CD1c-positive myeloid dendritic cell (primary cell): ENCODE measurements around the gene FGF18.
"Not testable (repeated sequence)": the region's sequence is repeated elsewhere in the genome, so short reads cannot be mapped to it uniquely, and the experiment has no call there.

Experiments used
- DNase-seq: peaks from one replicate; pipeline ENCODE4 v3.0.0-alpha.2; 2016; ENCODE audit errors: extremely low spot score

The FGF18 gene

GRCh38 chr5:171400169-171400568, 19.3 kb upstream of the FGF18 start:
- DNase-seq, result no peak

GRCh38 chr5:171401167-171401947, 18.1 kb upstream of the FGF18 start:
- no peak for DNase-seq

- not testable (repeated sequence) for DNase-seq
Observed at GRCh38 chr5:171402751-171403150, 16.7 kb upstream of the FGF18 start.

- no peak for DNase-seq
Observed at GRCh38 chr5:171405615-171406014, 13.8 kb upstream of the FGF18 start.

- no peak for DNase-seq
Observed at GRCh38 chr5:171407234-171407633, 12.2 kb upstream of the FGF18 start.

GRCh38 chr5:171409164-171410136, 10.0 kb upstream of the FGF18 start:
- DNase-seq, result no peak

- DNase-seq, result no peak
Observed at GRCh38 chr5:171410181-171410580, 9.3 kb upstream of the FGF18 start.

GRCh38 chr5:171412186-171412585, 7.3 kb upstream of the FGF18 start:
- DNase-seq, result no peak

- DNase-seq, result no peak
Observed at GRCh38 chr5:171413153-171413910, 6.1 kb upstream of the FGF18 start.

GRCh38 chr5:171413993-171414392, 5.5 kb upstream of the FGF18 start:
- not testable (repeated sequence) for DNase-seq

- DNase-seq, result no peak
Observed at GRCh38 chr5:171415115-171415730, 4.2 kb upstream of the FGF18 start.

- no peak for DNase-seq
Observed at GRCh38 chr5:171416160-171417049, 3.0 kb upstream of the FGF18 start.

GRCh38 chr5:171418316-171418981, 998 bp upstream of the FGF18 start:
- DNase-seq, result peak; percentile 72

GRCh38 chr5:171419688-171420430, 412 bp downstream of the FGF18 start:
- DNase-seq, result no peak

- DNase-seq, result no peak
Observed at GRCh38 chr5:171420431-171421241, 1.2 kb downstream of the FGF18 start.

- DNase-seq, result no peak
Observed at GRCh38 chr5:171421331-171422262, 2.1 kb downstream of the FGF18 start.

GRCh38 chr5:171422495-171422894, 3.0 kb downstream of the FGF18 start:
- DNase-seq, result no peak
